ENCODE data around the gene MGRN1. TPM values are rescaled to one million over a fixed set of nuclear protein-coding genes. Genes with fewer than 3 reads are reported as not detected.

The MGRN1 gene
- total and polyA plus RNA-seq, 2 of the 13 experiments (the other 11 are each of a cell fraction or from before 2014, with no cell fraction given) = 11.9 to 12.6 TPM

- peak; percentile 70 for TF ChIP-seq ZNF687 (CRISPR knock-in tag; IDR thresholded peaks at IDR 0.05)
- TF ChIP-seq EEA1 (CRISPR knock-in tag; IDR thresholded peaks at IDR 0.05; ENCODE audit: borderline replicate concordance) = peak; percentile 84; the same call in 1 of the 2 replicates
- TF ChIP-seq GPBP1L1 (CRISPR knock-in tag; IDR thresholded peaks at IDR 0.05) = no peak
- TF ChIP-seq SPEN (CRISPR knock-in tag; IDR thresholded peaks at IDR 0.05; ENCODE audit: low read depth) = 0 out of 2 replicates have a peak, but pooled peaks have one; percentile 33
- no peak for TF ChIP-seq ZBTB10 (CRISPR knock-in tag; IDR thresholded peaks at IDR 0.05; ENCODE audit: borderline replicate concordance)
- TF ChIP-seq POLR2A (IDR thresholded peaks at IDR 0.05; ENCODE audit: insufficient read depth in 1 of 2, low read depth in 2 of 2, low read length in 2 of 2) = peak; percentile 87 to 90
- no peak for TF ChIP-seq ZNF577 (CRISPR knock-in tag; IDR thresholded peaks at IDR 0.05; ENCODE audit: borderline replicate concordance, low read depth)
- TF ChIP-seq ZNF790 (CRISPR knock-in tag; IDR thresholded peaks at IDR 0.05; ENCODE audit: borderline replicate concordance) = no peak
- peak; percentile 82 for TF ChIP-seq ASH2L (IDR thresholded peaks at IDR 0.05; ENCODE audit: insufficient read length, low read depth, low read length)
- no peak for TF ChIP-seq PHB2 (IDR thresholded peaks at IDR 0.05; ENCODE audit: partially characterized antibody)
- no peak for TF ChIP-seq ZNF629 (CRISPR knock-in tag; conservative IDR thresholded peaks at IDR 0.05)
- no peak for TF ChIP-seq MYNN (CRISPR knock-in tag; IDR thresholded peaks at IDR 0.05; ENCODE audit: low read depth)
- peak; percentile 84; the same call in 1 of the 2 replicates for TF ChIP-seq ZNF556 (CRISPR knock-in tag; IDR thresholded peaks at IDR 0.05; ENCODE audit: borderline replicate concordance)
- no peak for TF ChIP-seq ZBTB26 (CRISPR knock-in tag; IDR thresholded peaks at IDR 0.05; ENCODE audit: borderline replicate concordance)
- TF ChIP-seq RFXANK (CRISPR knock-in tag; IDR thresholded peaks at IDR 0.05) = no peak
- no peak for TF ChIP-seq GPN1 (CRISPR knock-in tag; IDR thresholded peaks at IDR 0.05; ENCODE audit: borderline replicate concordance)
- peak; percentile 82; the same call in 1 of the 2 replicates for TF ChIP-seq DMAP1 (CRISPR knock-in tag; IDR thresholded peaks at IDR 0.05)
- no peak for TF ChIP-seq ZFP37 (CRISPR knock-in tag; IDR thresholded peaks at IDR 0.05; ENCODE audit: borderline replicate concordance)
Measured at GRCh38 chr16:4624827-4625559, 367 bp downstream of the MGRN1 start (continued).

Data from HepG2 (cell line).